MM.1S (cell line): Measurements from ENCODE around the gene TMEM255A.

Source experiments
- DNase-seq: peaks from one replicate; pipeline ENCODE4 v3.0.0-alpha.2; 2015
- H2AFZ ChIP-seq: fragments of 300-600 bp; sonication (generic); 2 replicates; pipeline ENCODE4 v1.6.0; 2016; ENCODE audit warnings: antibody characterized with exemption, low read length
- H3F3A ChIP-seq: fragments of 300-600 bp; sonication (generic); 2 replicates; pipeline ENCODE4 v1.6.1; 2016; ENCODE audit warnings: mild to moderate bottlenecking, antibody characterized with exemption, low read length, moderate library complexity, mixed read lengths; ENCODE audit not compliant: insufficient read depth
- H3K27ac ChIP-seq: fragments of 300-600 bp; sonication (generic); 2 replicates; pipeline ENCODE4 v1.5.1; 2016; ENCODE audit warnings: mild to moderate bottlenecking, low read length
- H3K27me3 ChIP-seq: fragments of 300-600 bp; sonication (generic); replicated peaks from 2 replicates; pipeline ENCODE4 v1.6.0; 2016; ENCODE audit warnings: low read length; ENCODE audit not compliant: insufficient read depth
- H3K36me3 ChIP-seq: fragments of 300-600 bp; sonication (generic); replicated peaks from 2 replicates; pipeline ENCODE4 v1.6.1; 2016; ENCODE audit warnings: mild to moderate bottlenecking, low read length, mixed read lengths; ENCODE audit not compliant: insufficient read depth
- H3K4me1 ChIP-seq: fragments of 300-600 bp; sonication (generic); 2 replicates; pipeline ENCODE4 v1.6.1; 2016; ENCODE audit warnings: low read length, mixed read lengths
- H3K4me2 ChIP-seq: fragments of 300-600 bp; sonication (generic); 2 replicates; pipeline ENCODE4 v1.6.0; 2016; ENCODE audit warnings: low read depth, low read length
- H3K4me3 ChIP-seq: fragments of 300-600 bp; sonication (generic); 2 replicates; pipeline ENCODE4 v1.5.1; 2016; ENCODE audit warnings: low read length, mixed read lengths
- H3K79me2 ChIP-seq: fragments of 300-600 bp; sonication (generic); 2 replicates; pipeline ENCODE4 v1.6.1; 2016; ENCODE audit warnings: mixed run types, low read length, mixed read lengths
- H3K9ac ChIP-seq: fragments of 300-600 bp; sonication (generic); 2 replicates; pipeline ENCODE4 v1.6.1; 2016; ENCODE audit warnings: low read length, mixed read lengths
- H3K9me2 ChIP-seq: fragments of 300-600 bp; sonication (generic); replicated peaks from 2 replicates; pipeline ENCODE4 v1.6.1; 2016; ENCODE audit warnings: mild to moderate bottlenecking, low read length, mixed read lengths; ENCODE audit not compliant: insufficient read depth
- H3K9me3 ChIP-seq: fragments of 300-600 bp; sonication (generic); replicated peaks from 2 replicates; pipeline ENCODE4 v1.6.1; 2016; ENCODE audit warnings: mild to moderate bottlenecking, low read length, mixed read lengths; ENCODE audit not compliant: insufficient read depth
- H4K20me1 ChIP-seq: fragments of 300-600 bp; sonication (generic); 2 replicates; pipeline ENCODE4 v1.6.1; 2016; ENCODE audit warnings: mild to moderate bottlenecking, low read length, moderate library complexity, mixed read lengths; ENCODE audit not compliant: insufficient read depth
- EZH2 ChIP-seq: fragments of 300-600 bp; sonication (generic); optimal IDR thresholded peaks from 2 replicates; pipeline ENCODE3; 2017; ENCODE audit warnings: low read depth, mild to moderate bottlenecking, antibody characterized with exemption, low read length, mixed read lengths
- EZH2phosphoT487 ChIP-seq: fragments of 300-600 bp; sonication (generic); IDR thresholded peaks from 2 replicates; pipeline ENCODE4 v1.6.1; 2018; ENCODE audit warnings: antibody characterized with exemption, low read length
- TF ChIP-seq, protein P1 (sequence below): fragments of 300-600 bp; sonication (generic); IDR thresholded peaks from 2 replicates; pipeline ENCODE4 v1.5.1; 2016; ENCODE audit warnings: antibody characterized with exemption, low read length, mixed read lengths

Gene TMEM255A

DNA sequence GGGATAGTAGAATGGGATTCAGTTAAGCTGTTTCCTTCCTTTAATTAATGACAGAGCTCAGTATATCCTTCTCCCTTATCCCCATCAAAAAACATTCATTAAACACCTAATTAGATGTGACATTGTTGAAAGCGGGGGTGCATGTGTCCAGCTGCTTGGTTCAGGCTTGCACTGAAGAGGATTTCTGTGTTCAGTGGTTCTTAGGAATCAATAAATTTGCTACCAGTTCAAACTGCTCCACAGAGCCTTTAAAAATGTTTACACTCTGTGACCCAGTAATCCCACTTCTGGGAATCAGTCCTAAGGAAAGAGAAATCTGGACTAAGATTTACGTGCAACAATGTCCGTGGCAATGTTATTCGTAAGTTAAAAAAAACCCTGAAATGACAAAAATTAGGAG is 7.2 kb upstream of the TMEM255A start:
- H3K9me3 ChIP-seq = no peaks in the 10 kb centered on the region
- no peak overlapping the region for H3K9ac ChIP-seq
- H3K4me3 ChIP-seq = no peak overlapping the region
- no peaks in the 10 kb centered on the region for H3K9me2 ChIP-seq
- H3K27ac ChIP-seq = no peak overlapping the region
- no peaks in the 10 kb centered on the region for H3K4me1 ChIP-seq
- no peak overlapping the region for H3K4me2 ChIP-seq
- no peak for DNase-seq
- no peak overlapping the region for H2AFZ ChIP-seq
- H4K20me1 ChIP-seq = no peaks in the 10 kb centered on the region
- H3K27me3 ChIP-seq = no peaks in the 10 kb centered on the region
- H3K36me3 ChIP-seq = no peaks in the 10 kb centered on the region
- H3F3A ChIP-seq = no peaks in the 10 kb centered on the region
- no peaks in the 10 kb centered on the region for H3K79me2 ChIP-seq
- TF ChIP-seq EZH2phosphoT487 (no peak), EZH2 (no peak)
- TF ChIP-seq, protein P1, sequence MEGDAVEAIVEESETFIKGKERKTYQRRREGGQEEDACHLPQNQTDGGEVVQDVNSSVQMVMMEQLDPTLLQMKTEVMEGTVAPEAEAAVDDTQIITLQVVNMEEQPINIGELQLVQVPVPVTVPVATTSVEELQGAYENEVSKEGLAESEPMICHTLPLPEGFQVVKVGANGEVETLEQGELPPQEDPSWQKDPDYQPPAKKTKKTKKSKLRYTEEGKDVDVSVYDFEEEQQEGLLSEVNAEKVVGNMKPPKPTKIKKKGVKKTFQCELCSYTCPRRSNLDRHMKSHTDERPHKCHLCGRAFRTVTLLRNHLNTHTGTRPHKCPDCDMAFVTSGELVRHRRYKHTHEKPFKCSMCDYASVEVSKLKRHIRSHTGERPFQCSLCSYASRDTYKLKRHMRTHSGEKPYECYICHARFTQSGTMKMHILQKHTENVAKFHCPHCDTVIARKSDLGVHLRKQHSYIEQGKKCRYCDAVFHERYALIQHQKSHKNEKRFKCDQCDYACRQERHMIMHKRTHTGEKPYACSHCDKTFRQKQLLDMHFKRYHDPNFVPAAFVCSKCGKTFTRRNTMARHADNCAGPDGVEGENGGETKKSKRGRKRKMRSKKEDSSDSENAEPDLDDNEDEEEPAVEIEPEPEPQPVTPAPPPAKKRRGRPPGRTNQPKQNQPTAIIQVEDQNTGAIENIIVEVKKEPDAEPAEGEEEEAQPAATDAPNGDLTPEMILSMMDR = no peak

- Histone ChIP-seq H3K4me3 (no peak overlapping the region), H3K4me1 (no peaks in the 10 kb centered on the region), H3K79me2 (no peaks in the 10 kb centered on the region), H3K36me3 (no peaks in the 10 kb centered on the region), H3K9ac (no peak overlapping the region), H3K27me3 (no peaks in the 10 kb centered on the region), H2AFZ (no peak overlapping the region), H4K20me1 (no peaks in the 10 kb centered on the region), H3K9me3 (no peaks in the 10 kb centered on the region), H3K4me2 (no peak overlapping the region), H3F3A (no peaks in the 10 kb centered on the region), H3K9me2 (no peaks in the 10 kb centered on the region), H3K27ac (no peak overlapping the region)
- no peak for DNase-seq
- no peak for TF ChIP-seq EZH2phosphoT487
- TF ChIP-seq, protein P1 = no peak
- no peak for TF ChIP-seq EZH2
These were observed 5.5 kb upstream of the TMEM255A start for GRCh38 chrX:120316587-120317283.

DNA sequence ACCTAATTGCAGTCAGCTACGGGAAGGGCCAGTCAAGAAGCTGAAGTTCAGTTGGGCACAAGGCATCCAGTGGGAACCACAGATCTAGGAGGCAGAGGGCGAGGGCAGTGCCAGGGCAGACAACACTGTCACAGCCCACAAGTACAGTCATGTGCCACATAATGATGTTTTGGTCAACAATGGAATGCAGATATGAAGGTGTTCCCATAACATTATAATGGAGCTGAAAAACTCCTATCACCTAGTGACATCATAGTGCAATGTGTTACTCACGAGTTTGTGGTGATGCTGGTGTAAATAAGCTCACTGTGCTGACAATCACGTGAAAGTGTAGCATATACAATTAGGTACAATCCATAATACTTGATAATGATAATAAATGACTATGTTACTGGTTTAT is 4.5 kb upstream of the TMEM255A start:
- no peak overlapping the region for H3K27ac ChIP-seq
- TF ChIP-seq EZH2 = no peak
- no peak for TF ChIP-seq EZH2phosphoT487
- TF ChIP-seq, protein P1 = no peak
- no peaks in the 10 kb centered on the region for H3K9me3 ChIP-seq
- no peaks in the 10 kb centered on the region for H3K27me3 ChIP-seq
- no peak overlapping the region for H3K9ac ChIP-seq
- H4K20me1 ChIP-seq = no peaks in the 10 kb centered on the region
- H3K4me1 ChIP-seq = no peaks in the 10 kb centered on the region
- H2AFZ ChIP-seq = no peak overlapping the region
- DNase-seq = no peak
- H3K4me2 ChIP-seq = no peak overlapping the region
- no peak overlapping the region for H3K4me3 ChIP-seq
- H3F3A ChIP-seq = no peaks in the 10 kb centered on the region
- no peaks in the 10 kb centered on the region for H3K9me2 ChIP-seq
- H3K36me3 ChIP-seq = no peaks in the 10 kb centered on the region
- no peaks in the 10 kb centered on the region for H3K79me2 ChIP-seq
